Neural progenitor cell (in vitro differentiated cells): ENCODE data around the gene TRHDE.

Experiments used
- EZH2phosphoT487 ChIP-seq: fragments of 200-600 bp; sonication (generic); IDR thresholded peaks from 2 replicates; pipeline ENCODE4 v1.6.1; 2017; ENCODE audit warnings: antibody characterized with exemption
- TF ChIP-seq, protein P1 (sequence below): fragments of 200-600 bp; sonication (generic); IDR thresholded peaks from 2 replicates; pipeline ENCODE4 v1.5.1; 2017; ENCODE audit warnings: antibody characterized with exemption, mild to moderate bottlenecking

DNA sequence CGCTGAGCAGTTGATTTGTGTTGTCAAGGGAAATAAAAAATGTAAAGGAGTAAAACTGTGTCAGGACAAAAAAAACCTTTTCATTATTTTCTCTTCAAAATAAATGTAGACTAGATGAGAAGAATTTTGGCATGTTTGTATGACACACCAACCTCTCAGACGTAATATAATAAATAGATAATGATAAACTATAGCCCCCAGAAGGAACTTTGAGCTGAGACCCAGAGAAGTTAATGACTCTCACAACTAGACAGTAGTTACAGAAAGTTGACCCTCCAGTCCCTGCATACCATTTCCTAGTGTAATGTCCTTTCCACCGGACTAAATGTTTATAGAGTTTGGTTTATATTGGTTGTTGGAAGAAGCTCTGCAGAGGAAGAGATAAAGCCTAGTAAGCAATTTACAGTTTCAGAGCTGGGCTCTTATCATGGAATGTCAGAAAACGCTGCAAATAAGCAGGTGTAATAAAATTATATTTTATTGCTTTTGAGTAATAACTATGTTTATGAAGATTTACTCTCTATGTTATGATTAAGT lies 97.3 kb downstream of the TRHDE start:
- TF ChIP-seq, protein P1, sequence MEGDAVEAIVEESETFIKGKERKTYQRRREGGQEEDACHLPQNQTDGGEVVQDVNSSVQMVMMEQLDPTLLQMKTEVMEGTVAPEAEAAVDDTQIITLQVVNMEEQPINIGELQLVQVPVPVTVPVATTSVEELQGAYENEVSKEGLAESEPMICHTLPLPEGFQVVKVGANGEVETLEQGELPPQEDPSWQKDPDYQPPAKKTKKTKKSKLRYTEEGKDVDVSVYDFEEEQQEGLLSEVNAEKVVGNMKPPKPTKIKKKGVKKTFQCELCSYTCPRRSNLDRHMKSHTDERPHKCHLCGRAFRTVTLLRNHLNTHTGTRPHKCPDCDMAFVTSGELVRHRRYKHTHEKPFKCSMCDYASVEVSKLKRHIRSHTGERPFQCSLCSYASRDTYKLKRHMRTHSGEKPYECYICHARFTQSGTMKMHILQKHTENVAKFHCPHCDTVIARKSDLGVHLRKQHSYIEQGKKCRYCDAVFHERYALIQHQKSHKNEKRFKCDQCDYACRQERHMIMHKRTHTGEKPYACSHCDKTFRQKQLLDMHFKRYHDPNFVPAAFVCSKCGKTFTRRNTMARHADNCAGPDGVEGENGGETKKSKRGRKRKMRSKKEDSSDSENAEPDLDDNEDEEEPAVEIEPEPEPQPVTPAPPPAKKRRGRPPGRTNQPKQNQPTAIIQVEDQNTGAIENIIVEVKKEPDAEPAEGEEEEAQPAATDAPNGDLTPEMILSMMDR, result no peak
- no peak for TF ChIP-seq EZH2phosphoT487
